K562 (cell line): ENCODE results near the gene JPT1. TPM values are rescaled to one million over a fixed set of nuclear protein-coding genes. Genes with fewer than 3 reads are reported as not detected.

ENCODE experiments used
- CBFA2T3 ChIP-seq: fragments of 450-650 bp; IDR thresholded peaks from 2 replicates; pipeline ENCODE4 v1.6.1; 2017
- CBX5 ChIP-seq: IDR thresholded peaks from 2 replicates; pipeline ENCODE4 v1.6.1; 2014; ENCODE audit warnings: low read depth, borderline replicate concordance
- ELF4 ChIP-seq: fragments of 450-650 bp; formaldehyde crosslinking; IDR thresholded peaks from 2 replicates; pipeline ENCODE4 v1.4.0; 2022; ENCODE audit warnings: missing genetic modification characterization
- ETV1 ChIP-seq: fragments of 450-650 bp; conservative IDR thresholded peaks from 2 replicates; pipeline ENCODE4 v1.6.1; 2016; ENCODE audit warnings: missing genetic modification characterization, control low read depth, low read depth, missing compliant biosample characterization
- FOXA3 ChIP-seq, 2 experiments: fragments of 450-650 bp in 1 of 2; sonication (generic) in 1 of 2; formaldehyde crosslinking; IDR thresholded peaks in 1 of 2; conservative IDR thresholded peaks in 1 of 2; 2 replicates each; pipeline versions ENCODE4 v1.4.0 to v1.8.0; 2020 to 2022; ENCODE audit warnings: mild to moderate bottlenecking in 2 of 2, missing genetic modification reagents in 1 of 2
- HOXB6 ChIP-seq: fragments of 250-450 bp; sonication (Bioruptor Pico); IDR thresholded peaks from 2 replicates; pipeline ENCODE4 v1.5.1; 2022; ENCODE audit warnings: mild to moderate bottlenecking, borderline replicate concordance
- KLF16 ChIP-seq: IDR thresholded peaks from 2 replicates; pipeline ENCODE4 v1.6.1; 2016; ENCODE audit warnings: antibody characterized with exemption
- MCM5 ChIP-seq: fragments of 450-650 bp; IDR thresholded peaks from 2 replicates; pipeline ENCODE4 v1.6.1; 2016; ENCODE audit warnings: low read depth
- NUFIP1 ChIP-seq: fragments of 450-650 bp; IDR thresholded peaks from 2 replicates; pipeline ENCODE4 v1.6.1; 2018; ENCODE audit not compliant: partially characterized antibody
- SRSF3 ChIP-seq: fragments of 200-400 bp; formaldehyde crosslinking; IDR thresholded peaks from 2 replicates; pipeline ENCODE4 v1.6.1; 2016; ENCODE audit warnings: mild to moderate bottlenecking, low read length, moderate library complexity; ENCODE audit not compliant: insufficient read depth
- STAG1 ChIP-seq: sonication (generic); formaldehyde crosslinking; IDR thresholded peaks from 2 replicates; pipeline ENCODE4 v1.5.0; 2020; ENCODE audit warnings: missing genetic modification reagents, borderline replicate concordance
- STAT5A ChIP-seq: IDR thresholded peaks from 2 replicates; pipeline ENCODE4 v1.6.1; 2012; ENCODE audit warnings: low read length, inconsistent platforms, borderline replicate concordance
- YY1 ChIP-seq, 3 experiments: IDR thresholded peaks; 2 replicates each; pipeline ENCODE4 v1.6.1; 2011; ENCODE audit warnings: low read length in 2 of 3, mild to moderate bottlenecking in 2 of 3, moderate library complexity in 2 of 3, borderline replicate concordance in 1 of 3, control low read depth in 1 of 3, low read depth in 1 of 3; ENCODE audit not compliant: insufficient read depth in 3 of 3, insufficient replicate concordance in 2 of 3, control insufficient read depth in 1 of 3, insufficient read length in 1 of 3; ENCODE audit errors: extremely low read depth in 1 of 3
- ZC3H11A ChIP-seq: IDR thresholded peaks from 2 replicates; pipeline ENCODE4 v1.6.1; 2012; ENCODE audit warnings: low read depth, low read length, improper control_type of control experiment
- ZFX ChIP-seq: sonication (generic); formaldehyde crosslinking; IDR thresholded peaks from 2 replicates; pipeline ENCODE4 v1.8.0; 2022; ENCODE audit warnings: mild to moderate bottlenecking, missing genetic modification reagents, moderate library complexity
- ZNF551 ChIP-seq: fragments of 250-450 bp; sonication (Bioruptor Pico); IDR thresholded peaks from 2 replicates; pipeline ENCODE4 v1.5.0; 2021; ENCODE audit warnings: mild to moderate bottlenecking, moderate library complexity
- polyA plus RNA-seq, 8 experiments: library from polyadenylated mRNA; depleted of rRNA in 4 of 8; stranded (reverse) in 5 of 8; unstranded in 3 of 8; fragments of >200 nt; fragmentation: Nextera tagmentation in 2 of 8; fragmentation: Illumina TruSeq in 1 of 8; extraction: Ambion mirVana in 2 of 8; extraction: Trizol in 1 of 8; gene quantifications; 2 replicates each; pipeline versions ENCODE4 v1.2.1 to v1.2.3, GENCODE V29; 2011 to 2014; ENCODE audit warnings: inconsistent platforms in 1 of 8, missing spikeins in 1 of 8
- total RNA-seq, 7 experiments: library from RNA; depleted of rRNA in 6 of 7; stranded (reverse); fragments of >200 nt in 6 of 7; fragmentation: Illumina TruSeq in 2 of 7; extraction: Trizol in 2 of 7; gene quantifications; 2 replicates each; pipeline versions ENCODE4 v1.2.1 to v1.2.3, GENCODE V29; 2011 to 2021; ENCODE audit warnings: low replicate concordance in 1 of 7
- TF ChIP-seq, protein P1 (sequence below): fragments of 250-450 bp; sonication (Bioruptor Pico); IDR thresholded peaks from 2 replicates; pipeline ENCODE4 v1.8.0; 2022; ENCODE audit warnings: moderate library complexity, mild to moderate bottlenecking, inconsistent platforms
- TF ChIP-seq, protein P2 (sequence below): fragments of 250-450 bp; sonication (Bioruptor Pico); IDR thresholded peaks from 2 replicates; pipeline ENCODE4 v1.4.0; 2020
- TF ChIP-seq, protein P3 (sequence below): fragments of 450-650 bp; IDR thresholded peaks from 2 replicates; pipeline ENCODE4 v1.6.1; 2016; ENCODE audit warnings: low read depth, mild to moderate bottlenecking, moderate library complexity
- TF ChIP-seq, protein P4 (sequence below): sonication (generic); formaldehyde crosslinking; IDR thresholded peaks from 2 replicates; pipeline ENCODE4 v1.8.1; 2022; ENCODE audit warnings: missing genetic modification reagents

The JPT1 gene
- total and polyA plus RNA-seq, 9 of the 15 experiments (the other 6 are each of a cell fraction or from before 2014, with no cell fraction given): 56.7 to 292 (median 144) TPM

DNA sequence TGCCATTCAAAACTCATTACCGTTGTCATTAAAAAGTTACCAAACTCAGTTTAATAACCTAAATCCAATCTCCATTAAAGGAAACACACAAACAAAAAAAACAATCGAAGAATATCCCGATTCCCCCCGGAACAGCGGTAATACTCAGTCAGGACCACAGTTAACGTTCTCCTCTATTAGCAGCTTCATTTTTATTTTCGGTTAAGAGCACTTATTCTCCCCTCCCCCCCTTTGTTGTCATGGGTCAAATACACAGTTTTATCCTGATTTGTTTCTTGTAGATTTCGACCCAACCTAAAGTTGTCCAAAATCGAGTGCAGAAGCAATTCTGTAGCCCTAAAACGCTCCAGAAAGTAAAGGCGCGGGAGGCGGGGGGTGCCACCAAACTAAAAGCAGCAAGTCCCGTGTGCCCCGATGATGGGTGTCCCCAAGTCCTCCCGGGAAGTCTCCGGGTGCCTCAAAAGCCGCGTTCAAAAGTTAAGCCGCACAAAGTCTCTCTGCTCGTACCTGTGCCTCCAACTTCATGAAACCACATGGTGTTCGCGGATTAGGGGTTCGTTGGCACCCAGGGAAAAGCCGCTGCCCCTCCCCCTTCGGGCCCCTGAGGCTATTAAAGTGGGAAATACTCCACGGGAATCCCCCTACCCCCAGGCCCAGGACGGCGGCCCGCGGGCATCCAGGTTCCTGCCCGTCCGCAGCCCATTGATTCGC lies 27.5 kb upstream of the JPT1 start (continued):
- peak in 1 of 3 experiments; percentile 21 for TF ChIP-seq YY1 (IDR thresholded peaks at IDR 0.05; ENCODE audit: borderline replicate concordance in 1 of 3, control insufficient read depth in 1 of 3, extremely low read depth in 1 of 3, insufficient read depth in 3 of 3, insufficient read length in 1 of 3, insufficient replicate concordance in 2 of 3, low read depth in 1 of 3, low read length in 2 of 3)
- TF ChIP-seq FOXA3 (CRISPR knock-in tag; conservative IDR thresholded peaks at IDR 0.05 in 1 of 2, IDR thresholded peaks at IDR 0.05 in 1 of 2): peak in 1 of 2 experiments; percentile 35; a peak in 1 of 4 replicates
- no peak for TF ChIP-seq STAG1
- no peak for TF ChIP-seq KLF16
- 0 out of 2 replicates have a peak, but pooled peaks have one; percentile 62 for TF ChIP-seq SRSF3
- TF ChIP-seq STAT5A: no peak
- TF ChIP-seq, protein P1, sequence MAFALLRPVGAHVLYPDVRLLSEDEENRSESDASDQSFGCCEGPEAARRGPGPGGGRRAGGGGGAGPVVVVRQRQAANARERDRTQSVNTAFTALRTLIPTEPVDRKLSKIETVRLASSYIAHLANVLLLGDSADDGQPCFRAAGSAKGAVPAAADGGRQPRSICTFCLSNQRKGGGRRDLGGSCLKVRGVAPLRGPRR (CRISPR knock-in tag): no peak
- TF ChIP-seq ZNF551 (CRISPR knock-in tag): no peak
- no peak for TF ChIP-seq ELF4 (CRISPR knock-in tag)
- TF ChIP-seq MCM5: no peak
- TF ChIP-seq ETV1: no peak
- TF ChIP-seq HOXB6 (CRISPR knock-in tag): no peak
- TF ChIP-seq, protein P2, sequence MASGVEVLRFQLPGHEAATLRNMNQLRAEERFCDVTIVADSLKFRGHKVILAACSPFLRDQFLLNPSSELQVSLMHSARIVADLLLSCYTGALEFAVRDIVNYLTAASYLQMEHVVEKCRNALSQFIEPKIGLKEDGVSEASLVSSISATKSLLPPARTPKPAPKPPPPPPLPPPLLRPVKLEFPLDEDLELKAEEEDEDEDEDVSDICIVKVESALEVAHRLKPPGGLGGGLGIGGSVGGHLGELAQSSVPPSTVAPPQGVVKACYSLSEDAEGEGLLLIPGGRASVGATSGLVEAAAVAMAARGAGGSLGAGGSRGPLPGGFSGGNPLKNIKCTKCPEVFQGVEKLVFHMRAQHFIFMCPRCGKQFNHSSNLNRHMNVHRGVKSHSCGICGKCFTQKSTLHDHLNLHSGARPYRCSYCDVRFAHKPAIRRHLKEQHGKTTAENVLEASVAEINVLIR (CRISPR knock-in tag): no peak
- TF ChIP-seq, protein P3, sequence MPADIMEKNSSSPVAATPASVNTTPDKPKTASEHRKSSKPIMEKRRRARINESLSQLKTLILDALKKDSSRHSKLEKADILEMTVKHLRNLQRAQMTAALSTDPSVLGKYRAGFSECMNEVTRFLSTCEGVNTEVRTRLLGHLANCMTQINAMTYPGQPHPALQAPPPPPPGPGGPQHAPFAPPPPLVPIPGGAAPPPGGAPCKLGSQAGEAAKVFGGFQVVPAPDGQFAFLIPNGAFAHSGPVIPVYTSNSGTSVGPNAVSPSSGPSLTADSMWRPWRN: no peak
- no peak for TF ChIP-seq CBX5
- TF ChIP-seq, protein P4, sequence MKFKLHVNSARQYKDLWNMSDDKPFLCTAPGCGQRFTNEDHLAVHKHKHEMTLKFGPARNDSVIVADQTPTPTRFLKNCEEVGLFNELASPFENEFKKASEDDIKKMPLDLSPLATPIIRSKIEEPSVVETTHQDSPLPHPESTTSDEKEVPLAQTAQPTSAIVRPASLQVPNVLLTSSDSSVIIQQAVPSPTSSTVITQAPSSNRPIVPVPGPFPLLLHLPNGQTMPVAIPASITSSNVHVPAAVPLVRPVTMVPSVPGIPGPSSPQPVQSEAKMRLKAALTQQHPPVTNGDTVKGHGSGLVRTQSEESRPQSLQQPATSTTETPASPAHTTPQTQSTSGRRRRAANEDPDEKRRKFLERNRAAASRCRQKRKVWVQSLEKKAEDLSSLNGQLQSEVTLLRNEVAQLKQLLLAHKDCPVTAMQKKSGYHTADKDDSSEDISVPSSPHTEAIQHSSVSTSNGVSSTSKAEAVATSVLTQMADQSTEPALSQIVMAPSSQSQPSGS: no peak
- no peak for TF ChIP-seq NUFIP1
- TF ChIP-seq ZFX (CRISPR knock-in tag): no peak
- TF ChIP-seq CBFA2T3: no peak
- TF ChIP-seq ZC3H11A: no peak
